HL-60/S4 (cell line): ENCODE data around the gene HGD.

Source experiments
- in situ Hi-C: fragments of 300-500 bp; cut with MboI; formaldehyde crosslinking; loops from 2 replicates; pipeline ENCODE4 v1.14.3; 2022; ENCODE audit warnings: low sequenced_read_pairs

HGD gene

DNA sequence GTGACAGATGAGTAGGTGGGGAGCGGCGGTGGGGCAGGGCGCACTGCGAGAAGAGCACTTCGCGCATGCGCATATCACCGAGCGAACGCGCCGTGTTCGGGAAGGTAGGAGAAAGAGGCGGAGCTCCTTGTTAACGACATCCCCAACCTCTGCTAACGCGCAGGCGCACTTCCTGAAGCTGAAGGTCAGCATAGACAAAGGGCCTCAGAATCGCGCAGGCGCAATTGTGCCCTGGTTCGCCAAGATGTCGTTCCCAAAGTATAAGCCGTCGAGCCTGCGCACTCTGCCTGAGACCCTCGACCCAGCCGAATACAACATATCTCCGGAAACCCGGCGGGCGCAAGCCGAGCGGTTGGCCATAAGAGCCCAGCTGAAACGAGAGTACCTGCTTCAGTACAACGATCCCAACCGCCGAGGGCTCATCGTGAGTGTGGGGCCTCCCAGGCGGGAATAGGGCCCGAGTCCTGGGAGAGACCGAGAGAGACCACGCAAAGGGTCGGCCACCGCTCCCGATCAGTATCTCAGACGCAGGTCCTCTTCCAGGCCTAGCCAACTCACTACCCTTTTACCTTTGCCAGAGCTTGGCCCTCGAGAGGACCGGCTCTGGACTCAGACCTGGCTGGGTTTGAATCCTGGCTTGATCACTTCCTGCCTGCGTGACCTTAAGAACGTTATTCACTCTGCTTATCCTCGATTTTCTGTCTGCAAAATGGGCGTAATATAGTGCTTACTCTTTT is 85.8 kb downstream of the HGD start, which contains the start of gene NDUFB4:
TSS of gene NDUFB4 (plus strand) at position 221 of the 737 bp plus-strand sequence. CDS start at position 245, 24 bp downstream.
- in situ Hi-C loops, result no loop called here

DNA sequence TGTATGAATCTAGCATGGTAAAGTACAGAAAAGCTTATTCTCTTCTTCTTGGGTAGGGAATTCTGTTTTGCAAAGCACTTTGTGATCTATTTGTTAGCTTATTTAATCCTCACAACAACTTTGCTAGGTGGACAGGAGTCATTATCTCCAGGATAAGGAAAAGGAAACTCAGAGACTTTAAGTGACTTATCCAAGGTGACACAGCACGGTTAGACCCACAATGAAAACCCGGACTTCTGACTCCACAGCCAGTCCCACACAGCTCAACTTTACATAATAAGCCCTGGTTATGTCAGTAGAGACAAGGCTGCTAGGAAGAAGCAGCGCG is 86.3 kb downstream of the HGD start:
- in situ Hi-C loops, result no loop called here

DNA sequence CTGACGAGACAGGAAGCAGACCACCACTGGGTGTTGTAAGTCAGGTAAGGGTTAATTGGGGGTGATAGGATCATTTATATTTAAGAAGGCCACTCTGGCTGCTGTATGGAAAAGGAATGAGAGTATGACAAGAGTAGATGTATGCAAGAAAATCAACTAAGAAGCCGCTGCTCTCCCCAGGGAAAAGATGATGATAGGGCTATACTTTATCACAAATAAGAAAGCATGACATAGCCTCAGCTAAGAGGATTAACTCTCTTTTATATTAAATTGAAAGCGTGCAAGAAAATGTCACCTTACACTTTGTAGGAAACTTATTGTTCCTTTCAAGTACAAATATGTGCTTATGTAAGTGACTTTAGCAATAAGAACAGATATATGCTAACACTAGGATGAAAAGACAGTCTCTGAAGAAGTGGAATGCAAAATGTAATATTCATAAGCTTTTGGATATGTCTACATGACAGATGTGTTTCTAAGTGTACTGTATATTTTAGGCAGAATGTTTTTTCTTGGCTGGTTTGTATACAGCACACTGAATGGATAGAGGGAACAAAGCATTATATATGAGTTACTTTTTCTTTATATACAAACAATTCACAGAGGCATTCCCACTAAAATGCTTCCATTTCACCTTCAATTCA is 94.6 kb downstream of the HGD start:
- in situ Hi-C loops, result no loop called here
